ENCODE results near the gene ARHGAP40. TPM values are rescaled to one million over a fixed set of nuclear protein-coding genes. Genes with fewer than 3 reads are reported as not detected.

The ARHGAP40 gene
- total and polyA plus RNA-seq, 2 of the 8 experiments (the other 6 are each of a cell fraction or from before 2014, with no cell fraction given) = 0.74 to 1.4 TPM

- TF ChIP-seq PHF8 (conservative IDR thresholded peaks at IDR 0.05; ENCODE audit: low read depth, low read length) (no peak), CREB1 (IDR thresholded peaks at IDR 0.05) (no peak), CBX5 (IDR thresholded peaks at IDR 0.05; ENCODE audit: low read depth, low read length) (no peak), BACH1 (IDR thresholded peaks at IDR 0.05; ENCODE audit: low read length) (no peak), POLR2AphosphoS5 (IDR thresholded peaks at IDR 0.05; ENCODE audit: low read depth, low read length) (no peak)
- TF ChIP-seq, protein P1, sequence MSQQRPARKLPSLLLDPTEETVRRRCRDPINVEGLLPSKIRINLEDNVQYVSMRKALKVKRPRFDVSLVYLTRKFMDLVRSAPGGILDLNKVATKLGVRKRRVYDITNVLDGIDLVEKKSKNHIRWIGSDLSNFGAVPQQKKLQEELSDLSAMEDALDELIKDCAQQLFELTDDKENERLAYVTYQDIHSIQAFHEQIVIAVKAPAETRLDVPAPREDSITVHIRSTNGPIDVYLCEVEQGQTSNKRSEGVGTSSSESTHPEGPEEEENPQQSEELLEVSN (IDR thresholded peaks at IDR 0.05) = no peak
Measured at GRCh38 chr20:38628580-38629470, 27.2 kb downstream of the ARHGAP40 start (continued).

Measured in H1 (cell line).